NAMALWA (cell line): ENCODE measurements around the gene DNAJC17.
A peak's percentile ranks its signal among the peaks of the same experiment; 100 is the strongest.

Experiments
- DNase-seq: peaks from one replicate; pipeline ENCODE4 v3.0.0-alpha.2; 2015; ENCODE audit warnings: low spot score

DNAJC17 gene

DNA sequence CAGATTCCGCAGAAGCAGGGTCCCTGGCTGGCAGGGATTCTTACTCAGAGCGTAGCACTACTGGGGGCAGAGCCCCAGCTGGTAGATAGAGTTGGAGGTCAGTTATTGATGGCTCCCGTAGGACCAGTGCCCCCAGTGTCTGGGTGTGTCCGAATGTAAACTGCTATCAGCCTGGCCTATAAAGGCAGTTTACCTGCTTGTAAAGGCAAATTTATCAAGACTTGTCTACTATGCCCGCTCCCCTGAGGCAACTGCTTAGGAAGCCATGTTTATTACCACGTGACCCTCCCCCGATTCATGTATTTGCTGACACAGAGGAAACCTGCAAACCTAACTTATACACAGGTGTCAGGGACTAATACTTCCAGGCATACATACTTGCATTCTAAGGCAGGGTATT is 21.8 kb upstream of the DNAJC17 start:
- DNase-seq = no peak

DNA sequence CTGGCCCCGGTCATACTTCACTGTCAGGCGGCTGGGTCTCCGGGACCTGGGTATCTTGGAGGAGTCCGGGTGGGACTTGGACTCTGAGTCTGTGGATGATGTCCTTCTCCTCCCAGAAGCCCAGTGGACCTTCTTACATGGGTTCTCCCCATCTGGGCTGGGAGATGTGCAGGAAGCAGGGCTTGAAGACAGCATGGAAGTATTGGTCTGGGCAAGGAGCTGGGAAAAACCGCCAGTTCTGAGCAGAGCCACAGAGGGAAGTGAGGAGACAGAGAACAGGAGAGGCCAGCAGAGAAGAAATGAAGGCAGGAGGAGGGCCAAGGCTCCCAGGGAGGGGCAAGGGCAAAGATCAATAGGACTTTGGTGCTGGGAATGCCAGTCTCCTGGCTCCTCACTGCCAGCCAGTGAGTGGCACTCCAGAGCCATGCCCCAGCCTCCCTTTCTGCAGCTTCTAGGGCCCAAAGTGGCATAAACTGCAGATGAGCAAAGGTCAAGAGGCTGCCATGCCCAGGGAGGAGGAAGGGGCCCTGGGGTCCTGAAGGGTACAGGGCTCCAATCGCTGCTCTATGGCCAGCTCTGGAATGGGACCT is 21.3 kb upstream of the DNAJC17 start, which contains the start of gene PPP1R14D:
TSS of gene PPP1R14D (minus strand) at position 262 of the 590 bp plus-strand sequence. CDS start at position 195, 67 bp downstream.
- DNase-seq = no peak

DNA sequence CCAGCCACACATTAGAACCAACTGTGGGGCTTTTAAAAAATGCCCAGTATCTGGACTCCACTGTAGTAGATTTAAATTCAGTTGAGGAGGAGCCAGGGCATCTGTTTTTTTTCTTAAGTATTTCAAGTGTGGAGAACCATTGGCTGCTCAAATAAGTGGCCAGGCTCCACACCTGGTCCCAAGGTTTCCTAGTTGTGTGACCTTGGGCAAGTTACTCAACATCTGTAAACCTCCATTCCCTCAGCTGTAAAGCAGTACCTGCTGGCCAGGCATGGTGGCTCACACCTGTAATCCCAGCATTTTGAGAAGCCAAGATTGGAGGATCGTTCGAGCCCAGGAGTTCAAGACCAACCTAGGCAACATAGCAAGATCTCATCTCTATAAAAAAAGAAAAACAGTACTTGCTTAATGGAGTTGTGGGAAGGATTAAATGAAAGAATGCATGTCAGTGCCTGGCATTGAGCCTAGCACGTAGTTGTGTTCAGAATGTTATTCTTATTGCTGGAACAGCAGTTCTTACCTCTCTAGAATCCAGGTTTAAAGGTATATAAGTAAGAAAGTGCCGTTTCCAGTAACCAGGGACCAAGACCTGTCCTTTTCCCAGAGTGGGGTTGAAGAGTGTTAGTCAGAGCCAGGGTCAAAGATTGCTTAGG is 19.3 kb upstream of the DNAJC17 start:
- DNase-seq = no peak

DNA sequence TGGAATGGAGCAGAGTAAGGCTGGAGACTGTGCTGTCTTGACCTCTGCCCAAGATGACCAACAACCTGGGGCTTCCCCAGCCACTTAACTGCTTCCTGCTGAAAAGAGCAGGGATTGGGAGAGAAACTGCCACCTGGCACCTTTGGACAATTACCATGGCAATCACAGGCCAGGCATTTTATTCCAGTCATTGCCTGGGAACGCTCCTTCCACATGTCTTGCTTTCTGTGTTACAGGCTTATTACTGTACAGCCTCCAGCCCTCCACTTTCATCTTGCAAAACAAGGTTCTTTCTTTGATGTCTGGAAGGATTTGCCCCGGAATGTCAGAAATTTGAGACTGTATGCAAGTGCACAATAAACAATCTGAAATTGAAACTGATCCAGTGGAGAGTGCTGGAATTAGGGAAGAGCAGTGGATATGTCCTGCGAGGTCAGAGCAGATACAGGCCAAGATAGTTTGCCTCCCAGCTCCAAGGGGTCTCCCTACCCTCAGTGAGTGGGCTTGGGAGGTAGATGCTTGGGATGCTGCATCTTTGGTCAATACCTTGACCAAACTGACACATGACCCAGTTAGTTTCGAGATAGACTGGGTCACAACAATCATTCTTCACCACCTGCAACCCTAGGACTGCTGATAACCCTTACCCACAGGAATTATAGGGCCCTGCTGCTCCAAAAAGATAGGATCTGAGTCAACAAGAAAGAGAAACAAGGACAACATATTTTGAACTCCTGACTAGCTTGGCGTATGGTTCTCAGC is 18.6 kb upstream of the DNAJC17 start:
- DNase-seq = no peak

DNA sequence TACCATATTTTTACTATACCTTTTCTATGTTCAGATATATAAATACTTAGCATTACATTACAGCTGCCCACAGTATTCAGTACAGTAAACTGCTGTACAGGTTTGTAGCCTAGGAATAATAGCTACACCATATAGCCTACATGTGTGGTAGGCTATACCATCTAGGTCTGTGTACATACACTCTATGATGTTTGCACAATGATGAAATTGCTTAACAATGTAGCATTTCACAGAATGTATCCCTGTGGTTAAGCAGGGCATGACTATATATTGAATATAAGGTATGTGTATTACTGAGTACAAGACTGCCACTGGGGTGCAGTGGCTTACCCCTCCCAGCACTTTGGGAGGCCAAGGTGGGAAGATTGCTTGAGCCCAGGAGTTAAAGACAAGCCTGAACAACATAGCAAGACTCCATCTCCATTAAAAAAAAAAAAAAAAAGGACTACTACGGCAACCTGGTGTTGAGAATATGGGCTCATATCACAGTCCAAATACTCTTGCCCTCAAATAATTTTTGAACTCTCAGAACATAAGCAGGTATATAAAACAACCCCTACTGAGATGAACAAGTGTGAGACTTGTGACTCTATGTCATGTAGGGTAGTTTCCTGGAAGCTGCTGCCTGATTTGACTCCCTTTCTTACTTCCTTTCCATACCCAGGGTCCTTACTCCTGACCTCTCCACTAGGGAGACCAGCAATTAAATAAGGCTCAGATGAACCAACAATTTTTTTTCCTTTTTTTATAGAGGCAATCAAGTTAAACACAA is 16.5 kb upstream of the DNAJC17 start:
- DNase-seq = no peak

DNA sequence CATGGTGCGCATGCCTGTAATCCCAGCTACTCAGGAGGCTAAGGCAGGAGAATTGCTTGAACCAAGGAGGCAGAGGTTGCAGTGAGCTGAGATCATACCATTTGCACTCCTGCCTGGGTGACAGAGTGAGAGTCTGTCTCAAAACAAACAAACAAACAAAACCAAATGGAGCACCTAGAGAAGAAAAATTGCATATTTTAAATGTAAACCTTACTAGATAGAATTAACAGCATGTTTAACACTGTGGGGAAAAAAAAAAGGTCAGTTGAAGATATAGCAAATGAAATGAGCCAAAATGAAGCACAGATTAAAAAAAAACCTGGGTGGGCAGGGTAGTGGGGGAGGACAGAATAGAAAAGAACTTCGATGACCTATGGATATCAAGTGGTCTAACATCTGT is 13.9 kb upstream of the DNAJC17 start:
- DNase-seq = no peak

DNA sequence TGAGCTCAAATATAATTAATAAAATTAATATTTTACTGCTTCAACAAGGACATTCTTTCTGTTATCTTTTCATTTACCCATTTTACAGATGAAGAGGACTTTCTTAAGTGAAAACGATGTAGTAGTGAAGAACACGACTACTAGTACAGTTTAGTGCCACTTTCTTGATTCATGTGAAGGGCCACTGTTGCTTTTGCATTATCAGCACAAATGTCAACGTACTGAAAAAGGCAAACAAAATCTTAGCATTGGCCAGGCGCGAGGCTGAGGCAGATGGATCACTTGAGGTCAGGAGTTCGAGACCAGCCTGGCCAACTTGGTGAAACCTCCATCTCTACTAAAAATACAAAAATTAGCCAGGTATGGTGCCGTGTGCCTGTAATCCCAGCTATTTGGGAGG is 11.8 kb upstream of the DNAJC17 start:
- DNase-seq = no peak

DNA sequence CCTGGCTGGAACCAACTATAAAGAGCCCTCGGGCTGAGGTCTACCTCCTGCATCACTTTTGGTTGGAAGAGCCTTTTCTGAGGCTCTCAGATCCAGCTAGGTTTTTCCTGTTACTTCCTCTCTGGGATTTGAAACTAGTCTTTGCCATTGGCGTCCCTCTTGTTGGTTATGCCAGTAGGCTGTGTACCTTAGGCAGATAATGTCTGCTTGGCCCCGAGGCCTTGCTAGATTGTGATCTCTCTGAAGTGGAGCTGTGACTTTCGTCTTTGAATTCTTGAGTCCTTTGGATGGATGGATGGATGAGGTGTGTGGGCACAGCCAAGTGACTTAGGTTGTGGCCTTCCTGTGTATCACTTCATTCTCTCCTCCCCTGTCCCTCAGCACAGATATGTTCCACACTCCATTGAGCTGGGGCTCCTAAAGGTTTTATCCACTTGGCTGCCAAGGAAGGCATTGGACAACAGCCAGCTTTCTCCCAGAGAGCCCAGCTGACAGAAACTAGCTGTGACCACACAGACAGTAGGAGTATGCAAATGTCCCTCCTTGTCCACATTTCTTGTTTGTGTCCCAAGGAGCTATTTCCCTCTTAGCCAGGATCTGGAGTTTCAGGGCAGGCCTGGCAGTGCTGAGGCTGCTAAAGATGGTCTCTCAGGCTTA is 7.9 kb upstream of the DNAJC17 start:
- no peak for DNase-seq

DNA sequence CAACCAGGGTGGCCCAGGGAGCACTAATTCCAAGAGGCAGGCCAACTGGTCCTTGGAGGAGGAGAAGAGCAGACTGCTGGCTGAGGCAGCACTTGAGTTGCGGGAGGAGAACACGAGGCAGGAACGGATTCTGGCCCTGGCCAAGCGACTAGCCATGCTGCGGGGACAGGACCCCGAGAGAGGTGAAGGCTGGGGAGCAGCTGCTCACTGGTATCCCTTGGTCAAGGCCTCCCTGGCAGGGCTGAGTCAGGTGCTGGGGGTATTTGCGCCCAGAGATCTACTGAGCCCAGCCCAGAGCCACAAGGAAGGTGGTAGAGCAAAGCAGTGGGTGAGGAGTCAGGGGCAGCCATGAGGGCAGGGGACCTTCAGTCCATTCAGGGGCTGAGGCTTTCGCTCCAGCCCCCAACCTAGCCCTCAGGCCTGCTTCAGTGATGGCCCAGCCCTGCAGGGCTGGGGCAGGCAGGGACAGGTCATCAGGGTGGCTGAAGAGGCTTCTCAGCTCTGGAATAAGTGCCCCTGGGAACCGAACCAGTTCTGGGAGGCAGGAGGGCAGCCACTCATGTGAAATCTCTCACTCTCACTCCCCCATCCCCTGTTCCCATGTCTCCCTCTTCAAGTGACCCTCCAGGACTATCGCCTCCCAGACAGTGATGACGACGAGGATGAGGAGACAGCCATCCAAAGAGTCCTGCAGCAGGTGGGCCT is 5.6 kb upstream of the DNAJC17 start:
- DNase-seq = no peak

DNA sequence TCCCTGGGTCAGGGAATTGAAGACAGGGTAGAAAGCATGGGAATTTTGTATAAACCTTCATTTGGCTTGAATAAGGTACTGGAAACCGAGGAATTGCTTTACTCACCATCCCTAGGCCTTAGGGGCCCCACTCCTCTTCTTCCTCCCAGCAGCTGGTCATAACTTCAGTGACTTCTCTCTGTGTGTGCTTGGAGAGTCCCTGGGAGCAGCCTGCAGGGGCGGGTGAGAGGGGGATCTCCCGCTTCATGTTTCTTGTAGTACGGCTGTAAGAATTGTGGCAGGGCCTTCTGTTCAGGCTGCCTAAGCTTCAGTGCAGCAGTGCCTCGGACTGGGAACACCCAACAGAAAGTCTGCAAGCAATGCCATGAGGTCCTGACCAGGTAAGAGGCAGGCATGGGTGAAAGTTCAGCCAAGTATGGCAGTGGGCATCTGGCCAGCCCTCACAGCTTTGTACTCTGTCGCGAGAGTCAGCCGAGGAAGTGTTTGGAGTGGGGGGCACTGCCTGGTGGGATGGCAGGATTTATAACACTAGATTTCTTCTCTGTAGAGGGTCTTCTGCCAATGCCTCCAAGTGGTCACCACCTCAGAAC is 1.7 kb upstream of the DNAJC17 start:
- no peak for DNase-seq

DNA sequence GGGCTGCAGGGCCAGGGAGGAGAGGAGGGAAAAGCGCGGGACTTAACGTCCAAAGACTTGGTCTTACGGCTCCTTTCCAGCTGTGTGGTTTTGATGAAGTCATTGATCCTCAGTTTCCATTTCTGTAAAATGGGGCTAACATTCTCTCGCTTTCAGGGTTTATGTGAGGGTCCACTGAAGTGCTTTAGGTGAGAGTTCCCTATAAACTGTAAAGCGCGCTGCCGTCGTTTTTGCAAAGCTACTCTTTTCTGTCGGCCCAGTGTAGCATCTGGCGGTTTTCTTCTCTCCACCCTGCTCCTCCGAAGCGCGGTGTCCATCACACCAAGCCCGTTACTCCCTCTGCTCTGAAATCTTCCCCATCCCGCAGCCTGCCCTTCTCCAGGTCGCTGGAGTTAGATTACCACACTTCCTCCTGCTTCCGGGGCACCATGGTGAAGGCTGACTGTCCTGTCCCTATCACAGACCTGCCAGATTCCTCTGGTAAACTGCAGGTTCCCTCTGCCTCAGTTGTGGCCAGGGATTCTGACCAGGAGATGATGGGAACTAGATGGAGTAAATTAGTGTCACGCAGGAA is 702 bp upstream of the DNAJC17 start:
- DNase-seq = no peak

DNA sequence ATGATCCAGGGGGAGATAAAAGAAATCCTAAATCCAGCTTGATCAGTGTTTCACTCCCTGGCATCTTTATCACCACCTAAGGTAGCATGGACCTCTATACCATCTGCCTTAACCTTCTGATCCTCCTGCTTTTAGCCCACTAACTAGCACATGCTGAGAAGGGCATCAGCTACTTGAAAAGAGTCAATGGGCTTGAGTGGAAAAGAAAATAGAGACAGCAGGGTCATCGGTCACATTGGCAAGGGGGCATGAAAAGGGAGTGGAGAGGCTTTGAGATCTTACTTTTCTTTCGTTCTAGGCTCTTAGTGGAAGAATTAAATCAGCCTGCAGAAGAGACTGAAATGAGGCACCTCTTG is 623 bp downstream of the DNAJC17 start:
- no peak for DNase-seq

DNA sequence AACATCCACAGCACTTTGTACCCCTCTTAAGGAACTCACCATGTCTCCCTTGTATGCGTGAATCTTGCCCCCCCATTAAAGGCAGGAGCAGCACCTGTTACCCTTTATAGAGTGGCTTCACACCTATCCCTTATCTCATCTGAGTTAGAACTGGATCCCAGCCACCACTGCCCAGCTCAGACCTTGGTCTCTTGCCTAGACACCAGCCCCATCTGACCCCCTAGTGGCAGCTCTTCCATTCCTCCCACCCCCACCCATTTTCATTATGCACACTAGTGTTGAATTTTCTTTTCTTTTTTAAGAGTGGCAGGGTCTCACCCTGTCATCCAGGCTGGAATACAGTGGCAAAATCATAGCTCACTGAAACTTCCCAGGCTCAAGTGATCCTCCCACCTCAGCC is 3.6 kb downstream of the DNAJC17 start:
- DNase-seq = peak; percentile 23

DNA sequence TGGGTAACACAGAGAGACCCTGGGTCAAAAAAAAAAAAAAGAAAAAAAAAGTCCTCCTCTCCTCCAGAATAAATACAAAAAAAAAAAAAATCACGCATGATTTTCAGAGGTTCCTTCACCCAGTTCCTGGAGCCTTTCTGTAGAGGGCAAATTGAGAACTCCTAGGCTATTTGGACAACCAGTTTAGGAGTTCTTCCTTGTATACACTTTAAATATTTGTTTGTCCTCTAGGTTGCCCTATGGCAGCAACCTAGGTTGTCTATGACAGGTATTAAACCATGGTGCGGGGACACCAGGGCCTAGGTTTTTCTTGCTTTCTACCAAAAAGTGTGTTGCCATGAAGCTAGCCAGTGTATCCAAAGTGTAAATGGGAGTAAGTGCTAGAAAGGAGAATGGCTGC is 4.2 kb downstream of the DNAJC17 start:
- DNase-seq = no peak

DNA sequence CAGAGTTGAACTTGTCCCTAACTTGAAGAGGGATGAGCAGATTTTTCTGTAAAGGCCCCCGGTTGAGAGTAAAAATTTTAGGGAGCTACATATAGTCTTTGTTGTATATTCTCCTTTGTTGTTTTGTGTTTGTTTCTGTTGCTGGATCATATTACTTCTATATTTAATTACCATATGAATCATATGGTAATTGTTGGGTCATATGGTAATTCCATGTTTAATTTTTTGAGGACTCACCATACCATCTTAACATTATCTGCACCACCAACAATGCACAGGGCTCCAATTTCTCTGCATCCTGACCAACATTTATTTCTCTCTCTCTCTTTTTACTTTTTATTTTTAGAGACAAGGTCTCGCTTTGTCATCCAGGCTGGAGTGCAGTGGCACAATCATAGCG is 7.8 kb downstream of the DNAJC17 start:
- DNase-seq = no peak

DNA sequence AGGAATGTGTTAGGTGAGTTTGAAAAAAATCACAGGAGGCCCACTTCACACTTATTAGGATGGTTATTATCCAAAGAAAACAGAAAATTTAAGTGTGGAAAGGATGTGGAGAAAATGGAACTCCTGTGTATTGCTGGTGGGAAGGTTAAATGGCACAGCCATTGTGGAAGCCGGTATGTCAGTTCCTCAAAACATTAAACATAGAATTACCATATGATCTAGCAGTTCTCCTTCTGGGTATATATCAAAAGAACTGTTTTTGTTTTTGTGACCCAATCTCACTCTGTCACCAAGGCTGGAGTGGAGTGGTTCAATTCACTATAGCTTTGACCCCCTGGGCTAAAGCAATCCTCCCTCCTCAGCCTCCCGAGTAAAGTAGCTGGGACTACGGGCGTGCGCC is 10.8 kb downstream of the DNAJC17 start:
- no peak for DNase-seq

DNA sequence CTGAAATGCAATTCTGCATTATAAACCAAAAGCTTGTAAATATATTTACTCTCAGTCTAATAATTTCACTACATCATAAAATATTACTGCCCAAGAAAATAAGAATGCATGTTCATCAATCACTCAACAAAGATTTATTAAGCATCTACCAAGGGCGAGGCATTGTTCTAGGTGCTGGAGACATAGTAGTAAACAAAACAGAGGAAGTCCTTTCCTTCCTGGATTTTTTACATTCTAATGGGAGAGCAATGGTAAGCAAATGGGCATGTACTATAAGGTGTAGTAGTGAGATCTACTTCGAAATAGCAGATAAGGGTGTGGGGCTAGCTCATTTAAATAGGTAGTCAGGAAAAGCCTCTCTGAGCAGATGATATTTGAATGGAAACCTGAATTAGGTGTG is 11.2 kb downstream of the DNAJC17 start:
- DNase-seq = no peak

DNA sequence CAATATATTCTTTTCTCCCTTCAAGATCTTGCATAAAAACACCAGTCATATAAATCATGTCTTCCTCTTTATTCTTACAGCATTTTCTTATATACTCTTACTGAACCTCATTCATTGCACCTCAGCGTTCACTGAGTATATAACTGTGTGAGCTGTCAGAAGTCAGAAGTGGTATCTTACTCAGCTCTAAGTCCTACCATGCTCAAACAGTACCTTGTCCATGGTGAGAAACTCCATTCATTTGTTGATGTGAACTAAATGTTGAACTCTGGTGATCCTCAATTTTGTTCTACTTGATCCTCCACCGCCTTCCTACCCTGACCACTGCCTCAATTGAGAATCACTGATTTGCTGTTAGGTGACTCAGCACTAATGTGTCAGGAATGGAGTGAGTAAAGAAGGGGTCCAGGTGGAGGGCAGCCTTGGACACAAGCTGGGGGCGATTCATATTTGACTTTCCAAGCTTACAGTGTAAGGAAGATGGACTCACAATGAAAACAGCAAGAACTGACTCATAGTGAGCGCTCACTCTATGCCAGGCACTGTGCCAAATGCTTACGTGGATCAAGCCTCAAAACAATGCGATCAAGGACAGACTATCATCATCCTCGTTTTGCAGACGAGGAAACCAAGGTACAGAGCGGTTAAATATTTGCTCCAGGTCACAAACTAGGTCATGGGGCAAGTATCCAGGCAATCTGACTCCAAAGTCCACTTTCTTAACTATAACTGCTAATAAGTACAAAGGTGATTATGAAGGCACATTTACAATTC is 13.9 kb downstream of the DNAJC17 start:
- no peak for DNase-seq

DNA sequence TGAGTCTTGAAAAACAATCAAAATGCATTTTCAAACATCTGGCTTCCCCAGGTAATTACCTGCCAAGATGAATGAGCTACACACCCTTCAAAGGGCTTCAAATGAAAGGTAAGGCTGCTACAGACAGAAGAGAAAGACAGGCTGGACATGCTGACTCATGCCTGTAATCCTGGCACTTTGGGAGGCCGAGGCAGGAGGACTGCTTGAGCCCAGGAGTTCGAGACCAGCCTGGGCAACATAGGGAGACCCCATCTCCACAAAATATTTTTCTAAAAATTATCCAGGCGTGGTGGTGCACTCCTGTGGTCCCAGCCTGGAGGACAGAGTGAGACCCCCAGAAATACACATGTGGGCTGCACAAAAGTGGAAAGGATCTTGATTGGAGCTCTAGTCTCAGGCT is 14.9 kb downstream of the DNAJC17 start:
- no peak for DNase-seq

DNA sequence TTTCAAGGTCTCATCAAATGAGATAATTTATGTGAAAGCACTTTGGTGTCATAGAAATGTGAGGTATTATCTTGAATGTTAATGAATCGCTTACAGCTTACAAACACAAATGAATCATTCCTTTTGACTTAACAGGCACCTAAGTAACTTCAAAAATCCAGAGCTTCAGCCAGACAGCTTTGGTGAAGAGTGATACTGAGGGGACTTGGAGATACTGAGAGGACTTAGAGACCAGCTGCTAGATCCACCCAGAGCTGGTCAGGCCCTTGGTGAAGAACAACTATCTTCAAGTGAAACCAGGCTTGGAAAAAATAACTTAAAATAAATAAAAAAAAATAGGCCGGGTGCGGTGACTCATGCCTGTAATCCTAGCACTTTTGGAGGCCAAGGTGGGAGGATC is 16.6 kb downstream of the DNAJC17 start:
- no peak for DNase-seq
